ENCODE measurements around the gene MCM9.

DNA sequence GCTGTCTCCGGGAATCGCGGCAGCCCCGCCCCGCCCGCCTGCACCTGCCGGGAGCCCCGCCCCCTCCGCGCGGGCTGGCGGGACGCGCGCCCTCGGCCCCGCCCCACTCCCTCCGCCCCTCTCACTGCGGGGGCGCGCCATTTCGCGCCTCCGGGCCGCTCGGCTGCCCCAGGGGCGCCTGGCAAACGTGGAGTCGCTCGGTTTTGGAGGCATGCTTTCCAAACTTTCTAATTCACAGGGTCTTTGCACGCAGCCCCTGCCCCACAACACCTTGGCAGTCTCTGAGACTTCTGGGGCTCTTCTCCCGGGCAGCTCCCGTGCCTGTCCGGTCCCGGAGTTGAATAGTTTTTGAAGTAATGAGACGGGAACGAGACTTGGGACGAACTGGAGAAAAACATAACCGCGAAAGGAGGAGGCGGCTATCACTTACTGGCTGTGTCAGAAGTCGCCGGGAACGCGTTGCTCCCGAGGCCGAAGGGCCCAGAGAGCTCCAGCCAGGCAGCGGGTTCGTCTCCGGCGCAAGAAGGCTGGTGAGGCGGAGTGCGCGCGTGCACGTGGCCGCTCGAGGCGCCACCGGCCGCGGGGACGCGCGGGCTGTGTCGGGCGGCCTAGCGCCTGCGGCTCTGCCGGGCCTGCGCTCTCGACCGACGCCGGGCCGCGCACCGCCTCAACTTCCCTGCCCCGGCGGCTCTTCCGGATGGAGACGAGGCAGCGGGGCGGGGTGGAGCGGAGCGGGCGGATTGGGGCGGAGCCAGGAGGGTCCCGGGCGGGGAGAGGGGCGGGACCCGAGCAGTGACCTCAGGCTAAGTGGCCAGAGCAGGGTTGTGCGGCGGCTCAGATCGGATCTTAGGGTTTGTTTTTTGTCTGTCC, at the start of gene MCM9:
- TF ChIP-seq, protein P1, sequence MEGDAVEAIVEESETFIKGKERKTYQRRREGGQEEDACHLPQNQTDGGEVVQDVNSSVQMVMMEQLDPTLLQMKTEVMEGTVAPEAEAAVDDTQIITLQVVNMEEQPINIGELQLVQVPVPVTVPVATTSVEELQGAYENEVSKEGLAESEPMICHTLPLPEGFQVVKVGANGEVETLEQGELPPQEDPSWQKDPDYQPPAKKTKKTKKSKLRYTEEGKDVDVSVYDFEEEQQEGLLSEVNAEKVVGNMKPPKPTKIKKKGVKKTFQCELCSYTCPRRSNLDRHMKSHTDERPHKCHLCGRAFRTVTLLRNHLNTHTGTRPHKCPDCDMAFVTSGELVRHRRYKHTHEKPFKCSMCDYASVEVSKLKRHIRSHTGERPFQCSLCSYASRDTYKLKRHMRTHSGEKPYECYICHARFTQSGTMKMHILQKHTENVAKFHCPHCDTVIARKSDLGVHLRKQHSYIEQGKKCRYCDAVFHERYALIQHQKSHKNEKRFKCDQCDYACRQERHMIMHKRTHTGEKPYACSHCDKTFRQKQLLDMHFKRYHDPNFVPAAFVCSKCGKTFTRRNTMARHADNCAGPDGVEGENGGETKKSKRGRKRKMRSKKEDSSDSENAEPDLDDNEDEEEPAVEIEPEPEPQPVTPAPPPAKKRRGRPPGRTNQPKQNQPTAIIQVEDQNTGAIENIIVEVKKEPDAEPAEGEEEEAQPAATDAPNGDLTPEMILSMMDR (IDR thresholded peaks at IDR 0.05), result peak in 1 of 4 experiments; percentile 19
- TF ChIP-seq POLR2AphosphoS5 (IDR thresholded peaks at IDR 0.05), result peak; percentile 53
